H9 (cell line): ENCODE measurements around the gene PLN. TPM values are rescaled to one million over a fixed set of nuclear protein-coding genes. Genes with fewer than 3 reads are reported as not detected.

ENCODE experiments used
- DNase-seq: peaks from one replicate; pipeline ENCODE4 v3.0.0-alpha.2; 2017
- H2AFZ ChIP-seq: one replicate; pipeline ENCODE4 v1.6.1; 2013; ENCODE audit warnings: mild to moderate bottlenecking, low read length, control low read depth, moderate library complexity
- H2AK5ac ChIP-seq: 2 replicates; pipeline ENCODE4 v1.6.1; 2013; ENCODE audit warnings: low read length, control low read depth, mixed read lengths; ENCODE audit not compliant: insufficient read length
- H2BK120ac ChIP-seq: one replicate; pipeline ENCODE4 v1.6.1; 2013; ENCODE audit warnings: low read depth, mild to moderate bottlenecking, low read length, control low read depth, inconsistent platforms; ENCODE audit not compliant: poor library complexity, severe bottlenecking
- H2BK12ac ChIP-seq: 2 replicates; pipeline ENCODE4 v1.6.1; 2013; ENCODE audit warnings: low read length, control low read depth, mixed read lengths, low read depth; ENCODE audit not compliant: insufficient read length
- H2BK15ac ChIP-seq: 2 replicates; pipeline ENCODE4 v1.6.1; 2013; ENCODE audit warnings: low read depth, low read length, control low read depth
- H2BK20ac ChIP-seq: one replicate; pipeline ENCODE4 v1.6.1; 2013; ENCODE audit warnings: low read depth, mild to moderate bottlenecking, low read length, control low read depth, inconsistent platforms; ENCODE audit not compliant: poor library complexity, severe bottlenecking
- H2BK5ac ChIP-seq: 2 replicates; pipeline ENCODE4 v1.6.1; 2013; ENCODE audit warnings: low read length, control low read depth, mixed read lengths; ENCODE audit not compliant: insufficient read length
- H3K14ac ChIP-seq: 2 replicates; pipeline ENCODE4 v1.6.1; 2013; ENCODE audit warnings: low read length, control low read depth; ENCODE audit not compliant: insufficient read depth
- H3K18ac ChIP-seq: 2 replicates; pipeline ENCODE4 v1.6.1; 2013; ENCODE audit warnings: low read depth, mild to moderate bottlenecking, mixed read lengths, low read length, control low read depth; ENCODE audit not compliant: insufficient read length
- H3K23ac ChIP-seq: 2 replicates; pipeline ENCODE4 v1.6.1; 2013; ENCODE audit warnings: low read length, control low read depth, mixed read lengths, low read depth; ENCODE audit not compliant: insufficient read length
- H3K23me2 ChIP-seq: 2 replicates; pipeline ENCODE4 v1.6.1; 2013; ENCODE audit warnings: low read depth, mild to moderate bottlenecking, mixed read lengths, low read length, control low read depth; ENCODE audit not compliant: insufficient read length, poor library complexity, severe bottlenecking
- H3K27ac ChIP-seq: 2 replicates; pipeline ENCODE4 v1.5.1; 2013; ENCODE audit warnings: low read length, control low read depth, mixed read lengths, low read depth; ENCODE audit not compliant: insufficient read length
- H3K27me3 ChIP-seq: 2 replicates; pipeline ENCODE4 v1.6.1; 2013; ENCODE audit warnings: low read length, control low read depth, inconsistent platforms; ENCODE audit not compliant: insufficient read depth
- H3K4ac ChIP-seq: 2 replicates; pipeline ENCODE4 v1.6.1; 2013; ENCODE audit warnings: low read depth, mild to moderate bottlenecking, control low read depth, inconsistent platforms, low read length, moderate library complexity
- H3K4me1 ChIP-seq: 2 replicates; pipeline ENCODE4 v1.6.1; 2013; ENCODE audit warnings: low read length, control low read depth, inconsistent platforms; ENCODE audit not compliant: insufficient read depth
- H3K4me2 ChIP-seq: 2 replicates; pipeline ENCODE4 v1.6.1; 2013; ENCODE audit warnings: low read length, control low read depth, mixed read lengths; ENCODE audit not compliant: insufficient read length, insufficient read depth
- H3K56ac ChIP-seq: 2 replicates; pipeline ENCODE4 v1.6.1; 2013; ENCODE audit warnings: low read depth, mild to moderate bottlenecking, mixed read lengths, low read length, control low read depth; ENCODE audit not compliant: insufficient read length
- H3K79me1 ChIP-seq: 2 replicates; pipeline ENCODE4 v1.6.1; 2013; ENCODE audit warnings: low read depth, mild to moderate bottlenecking, moderate library complexity, low read length, control low read depth, inconsistent platforms; ENCODE audit not compliant: insufficient read depth, poor library complexity, severe bottlenecking
- H3K79me2 ChIP-seq: 2 replicates; pipeline ENCODE4 v1.6.1; 2013; ENCODE audit warnings: low read length, control low read depth, inconsistent platforms; ENCODE audit not compliant: insufficient read depth
- H3K9ac ChIP-seq: 2 replicates; pipeline ENCODE4 v1.6.1; 2013; ENCODE audit warnings: low read length, control low read depth, mixed read lengths; ENCODE audit not compliant: insufficient read length; ENCODE audit errors: extremely low read depth
- H3K9me3 ChIP-seq: one replicate; pipeline ENCODE4 v1.6.1; 2013; ENCODE audit warnings: low read depth, low read length, inconsistent platforms; ENCODE audit not compliant: control insufficient read depth
- H3T11ph ChIP-seq: one replicate; pipeline ENCODE4 v1.6.1; 2013; ENCODE audit warnings: mild to moderate bottlenecking, low read length, control low read depth, inconsistent platforms
- H4K20me1 ChIP-seq: one replicate; pipeline ENCODE4 v1.6.1; 2013; ENCODE audit not compliant: control insufficient read depth, insufficient read length, insufficient read depth
- H4K5ac ChIP-seq: 2 replicates; pipeline ENCODE4 v1.6.1; 2013; ENCODE audit warnings: low read depth, mild to moderate bottlenecking, mixed read lengths, low read length, control low read depth; ENCODE audit not compliant: insufficient read length
- H4K8ac ChIP-seq: replicated peaks from 2 replicates; pipeline ENCODE4 v1.6.1; 2013; ENCODE audit warnings: low read length, control low read depth, mixed read lengths, low read depth; ENCODE audit not compliant: insufficient read length
- H4K91ac ChIP-seq: 2 replicates; pipeline ENCODE4 v1.6.1; 2013; ENCODE audit warnings: low read depth, mild to moderate bottlenecking, moderate library complexity, mixed read lengths, low read length, control low read depth; ENCODE audit not compliant: insufficient read length
- H3K27ac Mint-ChIP-seq, 3 experiments: 2 replicates in 2 of 3; 3 replicates in 1 of 3; pipeline ENCODE4 v1.8.0; 2020 to 2021; ENCODE audit warnings: mixed read lengths in 3 of 3, mild to moderate bottlenecking in 1 of 3, moderate library complexity in 1 of 3
- H3K27me3 Mint-ChIP-seq: 2 replicates; pipeline ENCODE4 v1.8.0; 2021; ENCODE audit warnings: low read depth, mild to moderate bottlenecking, moderate library complexity, mixed read lengths
- H3K36me3 Mint-ChIP-seq, 3 experiments: 2 replicates in 2 of 3; 3 replicates in 1 of 3; pipeline ENCODE4 v1.8.0; 2020 to 2021; ENCODE audit warnings: low read depth in 3 of 3, mixed read lengths in 3 of 3; ENCODE audit not compliant: insufficient read depth in 1 of 3
- H3K4me1 Mint-ChIP-seq, 2 experiments: 2 replicates each; pipeline ENCODE4 v1.8.0; 2020; ENCODE audit warnings: mixed read lengths in 2 of 2
- H3K4me3 Mint-ChIP-seq, 2 experiments: 2 replicates in 1 of 2; 3 replicates in 1 of 2; pipeline ENCODE4 v1.8.0; 2020 to 2021; ENCODE audit warnings: mild to moderate bottlenecking in 2 of 2, mixed read lengths in 2 of 2, moderate library complexity in 1 of 2
- H3K9me3 Mint-ChIP-seq, 2 experiments: 2 replicates in 1 of 2; 3 replicates in 1 of 2; pipeline ENCODE4 v1.8.0; 2020; ENCODE audit warnings: mild to moderate bottlenecking in 2 of 2, mixed read lengths in 2 of 2, moderate library complexity in 1 of 2
- CTCF ChIP-seq: fragments of 200-600 bp; sonication (generic); conservative IDR thresholded peaks from 3 replicates; pipeline ENCODE4 v1.8.0; 2021; ENCODE audit warnings: antibody characterized with exemption, mild to moderate bottlenecking
- WGBS: extraction: QIAGEN DNeasy Blood & Tissue Kit; methylation state at CpG from one replicate; pipeline ENCODE4 v1.1.7; 2013; ENCODE audit warnings: missing lambda C conversion rate, low lambda C conversion rate, mixed read lengths; ENCODE audit not compliant: insufficient read length; ENCODE audit errors: extremely low coverage; 5-methylcytosine and 5-hydroxymethylcytosine counted together
- total RNA-seq: library from RNA; stranded (reverse); gene quantifications from 2 replicates; pipeline ENCODE4 v1.2.1, GENCODE V29; 2021

The PLN gene
- total RNA-seq, 1 experiment from 2014 or later, result not detected

DNA sequence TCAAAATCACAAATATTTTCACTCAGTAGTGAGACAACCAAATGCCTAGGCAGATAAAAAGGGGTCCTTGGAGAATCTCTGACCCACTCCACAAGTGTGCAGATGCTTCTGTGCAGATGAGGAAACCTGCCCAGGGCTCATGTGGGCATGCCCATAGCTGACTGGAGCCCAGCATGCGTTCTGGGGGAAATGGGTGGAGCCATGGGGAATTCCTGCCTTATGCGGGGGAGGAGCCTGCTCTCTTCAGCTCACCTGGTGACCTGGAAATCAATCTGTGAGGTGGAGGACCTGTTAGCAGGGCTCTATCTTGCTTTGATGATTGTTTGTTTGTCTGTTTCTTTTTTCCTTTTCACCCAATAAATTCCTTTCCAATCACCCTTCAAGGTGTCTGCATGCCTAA is 23.4 kb upstream of the PLN start:
- no peaks in the 10 kb centered on the region for H3K27me3 ChIP-seq
- H3K56ac ChIP-seq, result no peak overlapping the region
- no peak overlapping the region for H3K4ac ChIP-seq
- Mint-ChIP-seq H3K27ac (no peak overlapping the region), H3K9me3 (no peaks in the 10 kb centered on the region), H3K4me1 (peaks cover 7 to 8% of the 10 kb centered on the region in 2 experiments), H3K4me3 (no peak overlapping the region), H3K27me3 (no peaks in the 10 kb centered on the region), H3K36me3 (no peaks in the 10 kb centered on the region; a peak in 1 of 7 replicates)
- no peak overlapping the region for H2BK5ac ChIP-seq
- H4K5ac ChIP-seq, result no peak overlapping the region
- H3K4me2 ChIP-seq, result no peak overlapping the region
- H3K9me3 ChIP-seq, result no peaks in the 10 kb centered on the region
- H4K20me1 ChIP-seq, result no peaks in the 10 kb centered on the region
- DNase-seq, result peak; percentile 71
- H2BK12ac ChIP-seq, result no peak overlapping the region
- H3K9ac ChIP-seq, result no peak overlapping the region
- no peak overlapping the region for H4K8ac ChIP-seq
- no peak overlapping the region for H4K91ac ChIP-seq
- no peak overlapping the region for H2AK5ac ChIP-seq
- no peak for TF ChIP-seq CTCF
- no peak overlapping the region for H3T11ph ChIP-seq
- H2BK120ac ChIP-seq, result no peak overlapping the region
- no peak overlapping the region for H3K14ac ChIP-seq
- no peaks in the 10 kb centered on the region for H3K4me1 ChIP-seq
- H3K23ac ChIP-seq, result no peak overlapping the region
- no peak overlapping the region for H3K27ac ChIP-seq
- WGBS, result no CpG with 5 or more reads among the region's 2 CpGs
- no peak overlapping the region for H3K18ac ChIP-seq
- no peaks in the 10 kb centered on the region for H3K79me1 ChIP-seq
- H3K23me2 ChIP-seq, result no peaks in the 10 kb centered on the region
- H2BK20ac ChIP-seq, result no peak overlapping the region
- H2AFZ ChIP-seq, result no peak overlapping the region
- H3K79me2 ChIP-seq, result no peaks in the 10 kb centered on the region
- H2BK15ac ChIP-seq, result no peak overlapping the region
